ENCODE data around the gene FGFBP1.

Gene FGFBP1

GRCh38 chr4:15912961-15913630 lies 25.4 kb downstream of the FGFBP1 start:
- DNase-seq (ENCODE audit: low read depth in 2 of 2), result no peak

DNA sequence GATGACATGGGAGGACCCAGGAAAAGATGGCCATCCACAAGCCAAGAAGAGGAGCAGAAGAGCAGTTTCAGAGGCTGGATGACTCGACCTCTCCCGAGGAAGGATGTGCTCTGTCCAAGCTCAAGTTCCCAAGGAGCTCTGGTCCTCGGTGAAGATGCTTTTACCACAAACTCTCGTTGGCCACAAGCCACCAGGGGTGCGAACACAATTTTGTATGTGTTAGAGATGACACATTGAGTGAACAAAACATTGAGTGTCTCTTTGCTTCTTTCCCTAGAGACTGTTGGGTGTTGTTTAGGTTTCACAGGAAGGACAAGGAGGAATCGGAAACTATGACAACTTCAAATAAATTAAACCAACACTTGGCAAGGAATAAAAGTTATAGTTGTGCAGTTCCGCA lies 26.3 kb downstream of the FGFBP1 start:
- no peak for DNase-seq (ENCODE audit: low read depth in 2 of 2)

- DNase-seq (ENCODE audit: low read depth in 2 of 2), result no peak
Measured at GRCh38 chr4:15910155-15910940, 28.2 kb downstream of the FGFBP1 start.

DNA sequence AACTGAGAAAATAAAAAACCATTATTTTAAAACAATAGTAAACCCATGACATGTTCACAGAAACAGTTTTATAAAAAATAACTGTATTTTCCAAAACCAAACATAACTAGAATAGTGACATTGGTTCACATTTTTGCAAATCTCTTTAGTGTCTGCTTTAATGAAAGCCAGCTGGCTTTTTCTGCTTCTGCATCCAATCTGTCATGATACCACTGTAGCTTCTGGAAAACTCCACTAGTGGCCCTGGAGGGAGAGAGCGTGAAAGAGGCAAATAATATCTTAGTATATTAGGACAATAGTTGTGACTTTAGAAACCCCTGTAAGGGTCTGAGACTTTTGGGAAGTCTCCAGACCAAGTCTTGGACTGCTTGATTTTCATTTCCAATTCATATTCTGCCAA lies 31.1 kb downstream of the FGFBP1 start:
- DNase-seq (ENCODE audit: low read depth in 2 of 2), result no peak

DNA sequence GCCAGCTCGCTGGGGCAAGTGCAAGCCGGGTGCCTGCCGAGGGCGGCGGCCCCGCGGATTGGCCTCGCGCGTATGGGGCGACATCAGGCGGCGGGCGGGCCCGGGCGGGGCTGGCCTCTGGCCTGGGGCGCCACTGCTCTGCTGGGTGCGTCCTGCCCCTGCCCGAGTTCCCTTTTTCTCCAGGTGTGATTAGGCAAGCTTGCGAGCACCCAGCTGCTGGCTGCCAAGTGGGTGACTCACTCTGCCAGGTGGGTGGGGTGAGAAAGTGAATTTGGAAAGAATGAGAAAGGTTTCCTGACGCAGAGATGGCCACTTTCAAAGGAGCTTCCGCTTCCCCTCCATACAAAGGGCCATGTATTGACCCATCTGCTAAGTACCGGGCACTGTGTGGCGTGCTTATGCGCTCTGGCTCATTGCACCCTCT lies 32.5 kb downstream of the FGFBP1 start:
- DNase-seq (ENCODE audit: low read depth in 2 of 2), result peak in 1 of 2 donors; percentile 12

- DNase-seq (ENCODE audit: low read depth in 2 of 2), result no peak
Measured at GRCh38 chr4:15902746-15903145, 35.8 kb downstream of the FGFBP1 start.

- no peak for DNase-seq (ENCODE audit: low read depth in 2 of 2)
Measured at GRCh38 chr4:15901998-15902397, 36.5 kb downstream of the FGFBP1 start.

GRCh38 chr4:15901007-15901406 lies 37.5 kb downstream of the FGFBP1 start:
- DNase-seq (ENCODE audit: low read depth in 2 of 2), result no peak

- no peak for DNase-seq (ENCODE audit: low read depth in 2 of 2)
Measured at GRCh38 chr4:15899511-15899910, 39.0 kb downstream of the FGFBP1 start.

GRCh38 chr4:15898902-15899301 lies 39.6 kb downstream of the FGFBP1 start:
- no peak for DNase-seq (ENCODE audit: low read depth in 2 of 2)

GRCh38 chr4:15897577-15897976 lies 41.0 kb downstream of the FGFBP1 start:
- no peak for DNase-seq (ENCODE audit: low read depth in 2 of 2)

DNA sequence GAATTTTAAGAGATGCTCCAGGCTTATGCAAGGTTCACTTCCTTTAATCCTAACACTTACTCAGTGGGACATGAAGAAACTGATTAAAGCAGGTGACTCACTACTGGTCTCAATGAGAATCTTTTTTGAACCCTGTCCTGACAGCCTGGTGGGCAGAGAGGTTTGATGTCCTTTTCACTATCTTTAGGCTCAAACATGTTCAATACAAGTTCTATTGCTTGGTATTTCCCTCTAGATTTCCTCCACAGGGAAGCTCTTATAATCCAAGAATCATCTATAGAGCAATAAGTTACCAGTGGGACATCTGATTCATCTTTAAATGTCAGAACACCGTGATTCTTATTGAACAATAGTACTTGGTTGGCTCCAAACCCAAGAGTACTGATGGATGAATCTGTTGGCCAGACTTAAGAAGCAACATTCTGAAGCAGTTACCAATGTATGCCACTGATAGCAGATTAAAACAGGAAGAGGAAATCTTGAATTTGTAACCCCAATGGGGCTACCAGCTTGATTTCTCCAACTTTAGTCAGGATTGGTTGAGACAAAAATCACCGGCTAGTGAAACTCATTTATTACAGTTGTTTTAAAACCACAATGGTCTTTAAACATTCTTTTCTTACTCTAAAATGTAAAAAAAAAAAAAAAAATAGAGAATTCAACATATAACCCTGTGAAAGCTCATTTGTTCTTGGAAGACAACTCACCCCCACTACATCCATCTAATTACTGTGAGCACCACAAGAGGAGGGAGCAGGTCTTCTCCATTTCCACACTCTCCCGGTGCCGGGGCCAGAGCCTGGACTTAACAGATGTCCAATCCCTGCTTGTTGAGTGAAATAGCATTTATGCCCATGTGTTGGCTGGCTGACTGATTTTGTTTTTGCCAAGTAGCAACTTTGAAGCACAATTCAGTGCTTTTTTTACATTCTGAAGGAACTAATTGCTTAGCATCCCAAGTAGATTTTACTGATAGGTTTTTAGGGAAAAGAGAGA lies 43.3 kb downstream of the FGFBP1 start:
- no peak for DNase-seq (ENCODE audit: low read depth in 2 of 2)

- DNase-seq (ENCODE audit: low read depth in 2 of 2), result no peak
Measured at GRCh38 chr4:15894393-15894792, 44.1 kb downstream of the FGFBP1 start.

GRCh38 chr4:15893962-15894361 lies 44.6 kb downstream of the FGFBP1 start:
- no peak for DNase-seq (ENCODE audit: low read depth in 2 of 2)

GRCh38 chr4:15891312-15891711 lies 47.2 kb downstream of the FGFBP1 start:
- DNase-seq (ENCODE audit: low read depth in 2 of 2), result no peak

DNA sequence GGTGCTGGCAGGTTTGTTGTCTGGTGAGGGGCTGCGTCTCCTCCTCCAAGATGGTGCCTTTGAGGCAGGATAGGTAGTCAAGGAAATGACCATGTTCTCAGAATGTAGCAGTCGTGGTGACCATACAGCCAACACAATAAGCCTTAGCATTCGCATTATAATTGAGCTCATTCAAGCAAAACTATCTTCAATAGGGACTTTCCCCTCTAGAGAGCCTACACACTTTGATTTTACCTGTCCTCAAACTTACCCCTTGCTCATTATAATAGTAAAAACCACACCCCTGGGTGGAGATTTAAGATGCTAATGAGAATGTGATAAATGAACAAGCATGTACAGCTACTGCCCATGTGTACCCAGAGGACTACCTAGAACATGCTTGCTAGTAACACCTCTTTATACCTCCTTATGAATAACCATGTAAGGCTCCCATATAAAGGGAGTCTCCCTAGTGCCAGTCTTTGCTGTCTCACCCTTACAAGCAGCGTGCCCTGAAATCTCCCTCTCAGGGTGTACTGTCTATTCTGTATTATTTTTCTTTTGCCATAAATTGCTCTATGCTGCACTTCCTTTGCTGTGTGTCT lies 48.2 kb downstream of the FGFBP1 start:
- no peak for DNase-seq (ENCODE audit: low read depth in 2 of 2)

- no peak for DNase-seq (ENCODE audit: low read depth in 2 of 2)
Measured at GRCh38 chr4:15888515-15888914, 50.0 kb downstream of the FGFBP1 start.

Data from activated CD4-positive, alpha-beta T cell treated with anti-CD3 and anti-CD28 coated beads for 24 hours (primary cell).